A673 (cell line): ENCODE data around the gene CDYL2. TPM values are rescaled to one million over a fixed set of nuclear protein-coding genes. Genes with fewer than 3 reads are reported as not detected.

Source experiments
- BruUV-seq: library from RNA; stranded (reverse); fragments of 400-500 nt; replicated peaks from 2 replicates; lab custom pipeline; 2021; lab: Mats Ljungman, UMichigan
- CTCF ChIA-PET: fragments of 300-600 bp; sonication (Branson Sonifier 250); formaldehyde crosslinking; loops from one replicate; lab custom pipeline; 2022; ENCODE audit warnings: antibody characterized with exemption; lab: Charles Lee
- POLR2A ChIA-PET: fragments of 300-600 bp; sonication (Branson Sonifier 250); formaldehyde crosslinking; loops from one replicate; lab custom pipeline; 2022; ENCODE audit warnings: antibody characterized with exemption; ENCODE audit not compliant: low non-redundant PET; lab: Charles Lee
- DNase-seq: peaks from one replicate; pipeline ENCODE4 v3.0.0-alpha.2; 2015; ENCODE audit warnings: low spot score
- H3K27ac ChIP-seq: fragments of 200-600 bp; sonication (generic); 2 replicates; pipeline ENCODE4 v1.5.1; 2016; ENCODE audit warnings: mixed run types, low read depth, mild to moderate bottlenecking, mixed read lengths, antibody characterized with exemption, low read length; ENCODE audit not compliant: poor library complexity, severe bottlenecking
- H3K27me3 ChIP-seq: fragments of 200-600 bp; sonication (generic); replicated peaks from 2 replicates; pipeline ENCODE4 v1.6.1; 2017; ENCODE audit warnings: mixed run types, low read depth, mild to moderate bottlenecking, mixed read lengths, antibody characterized with exemption, low read length; ENCODE audit not compliant: insufficient read depth, poor library complexity
- H3K36me3 ChIP-seq: fragments of 200-600 bp; sonication (generic); 2 replicates; pipeline ENCODE4 v1.6.1; 2016; ENCODE audit warnings: mixed run types, mild to moderate bottlenecking, mixed read lengths, antibody characterized with exemption, low read length; ENCODE audit not compliant: insufficient read depth, poor library complexity, severe bottlenecking
- H3K4me1 ChIP-seq: fragments of 200-600 bp; sonication (generic); 2 replicates; pipeline ENCODE4 v1.6.1; 2017; ENCODE audit warnings: mixed run types, mild to moderate bottlenecking, mixed read lengths, antibody characterized with exemption, low read length; ENCODE audit not compliant: insufficient read depth, poor library complexity, severe bottlenecking
- H3K4me3 ChIP-seq: fragments of 200-600 bp; sonication (generic); 2 replicates; pipeline ENCODE4 v1.5.1; 2016; ENCODE audit warnings: low read depth, mixed run types, mild to moderate bottlenecking, mixed read lengths, low read length; ENCODE audit not compliant: poor library complexity, severe bottlenecking
- H3K9me3 ChIP-seq: fragments of 200-600 bp; sonication (generic); 2 replicates; pipeline ENCODE4 v1.6.1; 2016; ENCODE audit warnings: mixed run types, low read depth, mild to moderate bottlenecking, mixed read lengths, antibody characterized with exemption, low read length; ENCODE audit not compliant: poor library complexity, severe bottlenecking
- CTCF ChIP-seq: fragments of 300-800, 200-600 bp; sonication (generic); conservative IDR thresholded peaks from 2 replicates; pipeline ENCODE4 v1.5.1; 2017; ENCODE audit warnings: low read depth, mild to moderate bottlenecking, antibody characterized with exemption, low read length, moderate library complexity, mixed read lengths
- EZH2 ChIP-seq: fragments of 200-600 bp; sonication (generic); IDR thresholded peaks from 2 replicates; pipeline ENCODE4 v1.6.1; 2017; ENCODE audit warnings: borderline replicate concordance, low read depth, mild to moderate bottlenecking, mixed read lengths, antibody characterized with exemption, low read length; ENCODE audit not compliant: poor library complexity, severe bottlenecking
- intact Hi-C: fragments of 100-400 bp; cut with micrococcal nuclease; formaldehyde crosslinking; loops from one replicate; pipeline ENCODE4 v1.10.0; 2022; ENCODE audit not compliant: unreplicated experiment
- total RNA-seq: library from RNA; stranded (reverse); gene quantifications from 2 replicates; pipeline ENCODE4 v1.2.3, GENCODE V29; 2021

Gene CDYL2
- total RNA-seq, 1 experiment from 2014 or later = 0.64 TPM

DNA sequence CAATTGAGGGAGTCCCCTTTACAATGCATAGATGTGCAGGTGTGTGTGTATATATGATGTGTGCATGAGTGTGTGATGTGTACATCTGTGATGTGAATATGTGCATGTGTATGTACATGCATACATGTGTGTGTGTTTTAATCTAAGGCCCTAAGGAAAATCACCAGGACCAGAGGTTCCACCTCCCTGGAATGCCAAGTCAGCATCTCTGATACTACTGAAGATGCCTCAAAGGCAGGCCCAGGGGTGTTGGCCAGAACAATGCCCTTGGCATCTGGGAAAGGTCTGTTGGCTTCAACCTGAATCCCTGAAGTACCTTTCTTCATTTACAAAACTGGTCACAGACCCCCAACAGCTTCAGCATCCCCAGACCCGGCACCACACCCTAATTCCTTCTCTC is 129.5 kb downstream of the CDYL2 start:
- Histone ChIP-seq H3K9me3 (no peaks in the 10 kb centered on the region), H3K27ac (no peak overlapping the region), H3K36me3 (no peaks in the 10 kb centered on the region), H3K4me3 (no peak overlapping the region), H3K4me1 (no peaks in the 10 kb centered on the region), H3K27me3 (no peaks in the 10 kb centered on the region)
- intact Hi-C loops = no loop called here
- POLR2A ChIA-PET = no interaction called here
- CTCF ChIA-PET = no interaction called here
- no TSS peak for BruUV-seq
- TF ChIP-seq CTCF (no peak), EZH2 (no peak)
- no peak for DNase-seq

DNA sequence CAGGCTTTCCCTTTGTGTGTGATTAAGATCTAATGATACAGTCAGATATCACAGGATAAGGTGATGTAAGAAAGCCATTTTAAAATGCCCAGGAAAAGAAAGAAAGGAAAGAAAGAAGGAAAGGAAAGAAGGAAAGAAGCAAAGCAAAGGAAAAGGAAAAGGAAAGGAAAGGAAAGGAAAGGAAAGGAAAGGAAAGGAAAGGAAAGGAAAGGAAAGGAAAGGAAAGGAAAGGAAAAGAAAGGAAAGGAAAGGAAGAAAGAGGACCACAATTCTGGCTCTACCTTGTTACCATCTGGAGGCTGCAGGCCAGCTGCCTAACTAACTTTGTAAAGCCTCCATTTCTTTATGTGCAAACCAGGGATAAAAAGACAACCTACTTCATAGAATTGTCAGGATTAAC is 132.0 kb downstream of the CDYL2 start:
- no peak overlapping the region for H3K4me3 ChIP-seq
- intact Hi-C loops = no loop called here
- ChIA-PET CTCF (no interaction called here), POLR2A (no interaction called here)
- H3K27me3 ChIP-seq = peaks cover 5% of the 10 kb centered on the region
- no peak for DNase-seq
- H3K27ac ChIP-seq = no peak overlapping the region
- no peaks in the 10 kb centered on the region for H3K9me3 ChIP-seq
- TF ChIP-seq CTCF (no peak), EZH2 (no peak)
- BruUV-seq = no TSS peak
- no peaks in the 10 kb centered on the region for H3K36me3 ChIP-seq
- no peaks in the 10 kb centered on the region for H3K4me1 ChIP-seq

DNA sequence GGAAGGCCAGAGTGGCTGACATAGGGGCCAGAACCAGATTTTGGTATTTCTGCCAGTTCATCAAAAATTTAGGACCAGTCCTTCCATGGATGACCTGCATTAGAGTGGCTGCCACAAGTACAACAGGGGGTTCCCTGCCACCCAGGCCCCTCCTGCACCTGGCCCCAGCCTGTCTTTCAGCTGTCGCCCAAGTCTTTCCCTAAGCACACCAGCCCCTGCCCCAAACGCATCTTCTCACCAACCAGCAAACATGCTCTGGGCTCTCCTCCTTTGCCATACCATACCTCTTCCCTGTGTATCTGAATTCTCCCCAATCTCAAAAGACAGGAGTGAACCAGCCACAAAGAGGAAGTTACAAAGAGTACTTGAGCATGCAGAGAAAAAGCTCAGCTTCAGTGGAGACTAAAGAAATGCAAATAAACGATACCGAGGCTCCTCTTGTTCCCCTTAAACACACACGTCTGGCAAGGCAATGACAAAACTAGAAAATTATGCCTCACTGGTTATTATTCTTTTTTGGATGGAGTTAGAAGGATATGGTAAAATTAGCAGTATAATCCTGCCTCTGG is 133.0 kb downstream of the CDYL2 start:
- peaks cover 5% of the 10 kb centered on the region for H3K27me3 ChIP-seq
- H3K36me3 ChIP-seq = no peaks in the 10 kb centered on the region
- intact Hi-C loops = no loop called here
- no peaks in the 10 kb centered on the region for H3K4me1 ChIP-seq
- H3K27ac ChIP-seq = no peak overlapping the region
- H3K4me3 ChIP-seq = no peak overlapping the region
- ChIA-PET CTCF (no interaction called here), POLR2A (no interaction called here)
- no TSS peak for BruUV-seq
- no peaks in the 10 kb centered on the region for H3K9me3 ChIP-seq
- no peak for TF ChIP-seq CTCF
- TF ChIP-seq EZH2 = no peak
- DNase-seq = no peak
